NCI-H128 (cell line): ENCODE results near the gene EMILIN1.
A peak's percentile ranks its signal among the peaks of the same experiment; 100 is the strongest.
"Not testable (repeated sequence)": the region's sequence is repeated elsewhere in the genome, so short reads cannot be mapped to it uniquely, and the experiment has no call there.

Source experiments
- DNase-seq: peaks from one replicate; lab custom pipeline; 2025; ENCODE audit not compliant: unreplicated experiment; lab: John Stamatoyannopoulos, UW

The EMILIN1 gene

DNA sequence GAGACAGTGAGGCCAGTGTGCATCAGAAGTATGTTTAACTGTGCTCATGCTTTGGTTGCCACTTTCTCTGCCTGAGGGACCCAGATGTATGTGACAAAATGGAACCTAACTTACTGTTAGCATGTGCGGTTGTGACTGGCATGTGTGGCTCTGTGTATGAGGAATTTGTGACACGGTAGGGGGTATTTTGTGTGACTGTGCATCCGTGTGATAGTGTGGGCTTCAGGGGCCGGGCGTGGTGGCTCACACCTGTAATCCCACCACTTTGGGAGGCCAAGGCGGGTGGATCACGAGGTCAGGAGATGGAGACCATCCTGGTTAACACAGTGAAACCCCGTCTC is 40.9 kb downstream of the EMILIN1 start:
- DNase-seq, result not testable (repeated sequence)

DNA sequence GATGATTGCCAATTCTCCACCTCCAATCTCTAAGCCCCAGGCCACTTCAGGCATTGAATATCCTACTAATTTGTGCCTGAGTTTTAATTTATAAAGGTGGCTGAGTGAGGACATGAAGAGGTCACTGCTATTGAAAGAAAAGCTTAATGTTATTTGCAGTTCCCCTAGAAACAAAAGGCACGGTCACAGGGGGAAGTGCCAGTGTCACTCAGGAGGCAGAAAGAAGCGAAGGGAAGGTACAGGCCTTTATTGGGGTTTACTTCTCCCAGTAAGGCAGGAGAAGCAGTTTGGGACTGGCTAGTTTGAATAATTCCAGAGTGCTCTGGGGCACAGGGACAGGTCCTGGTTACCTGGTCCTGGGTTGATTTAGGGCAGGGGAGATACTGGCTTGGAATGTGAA is 43.5 kb downstream of the EMILIN1 start:
- DNase-seq, result no peak

DNA sequence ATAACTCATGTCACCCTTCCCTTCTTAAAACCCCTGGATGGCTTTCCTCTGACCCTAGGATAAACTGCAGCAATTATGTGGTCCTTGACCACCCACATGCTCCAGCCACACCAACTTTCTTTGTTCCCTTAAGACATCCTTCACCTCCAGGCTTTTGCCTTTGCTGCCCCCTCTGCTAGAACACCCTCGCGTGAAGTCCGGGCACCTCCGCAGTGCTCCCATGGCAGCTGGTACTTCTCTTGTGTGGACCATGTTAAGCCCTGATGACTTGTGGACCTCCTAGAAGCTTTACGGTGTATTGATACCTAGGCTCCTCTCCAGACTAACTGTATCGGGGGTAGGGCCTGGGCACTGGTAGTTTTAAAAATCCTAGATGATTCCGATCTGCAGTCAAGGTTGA is 44.4 kb downstream of the EMILIN1 start:
- no peak for DNase-seq

- no peak for DNase-seq
Observed at GRCh38 chr2:27123302-27124150, 45.1 kb downstream of the EMILIN1 start, which contains the start of gene ABHD1. TSS of gene ABHD1 (plus strand) at chr2:27123815. CDS start at chr2:27123949, 134 bp downstream.

- no peak for DNase-seq
Observed at GRCh38 chr2:27125104-27125503, 46.7 kb downstream of the EMILIN1 start.

- DNase-seq, result no peak
Observed at GRCh38 chr2:27126252-27126710, 47.9 kb downstream of the EMILIN1 start.

DNA sequence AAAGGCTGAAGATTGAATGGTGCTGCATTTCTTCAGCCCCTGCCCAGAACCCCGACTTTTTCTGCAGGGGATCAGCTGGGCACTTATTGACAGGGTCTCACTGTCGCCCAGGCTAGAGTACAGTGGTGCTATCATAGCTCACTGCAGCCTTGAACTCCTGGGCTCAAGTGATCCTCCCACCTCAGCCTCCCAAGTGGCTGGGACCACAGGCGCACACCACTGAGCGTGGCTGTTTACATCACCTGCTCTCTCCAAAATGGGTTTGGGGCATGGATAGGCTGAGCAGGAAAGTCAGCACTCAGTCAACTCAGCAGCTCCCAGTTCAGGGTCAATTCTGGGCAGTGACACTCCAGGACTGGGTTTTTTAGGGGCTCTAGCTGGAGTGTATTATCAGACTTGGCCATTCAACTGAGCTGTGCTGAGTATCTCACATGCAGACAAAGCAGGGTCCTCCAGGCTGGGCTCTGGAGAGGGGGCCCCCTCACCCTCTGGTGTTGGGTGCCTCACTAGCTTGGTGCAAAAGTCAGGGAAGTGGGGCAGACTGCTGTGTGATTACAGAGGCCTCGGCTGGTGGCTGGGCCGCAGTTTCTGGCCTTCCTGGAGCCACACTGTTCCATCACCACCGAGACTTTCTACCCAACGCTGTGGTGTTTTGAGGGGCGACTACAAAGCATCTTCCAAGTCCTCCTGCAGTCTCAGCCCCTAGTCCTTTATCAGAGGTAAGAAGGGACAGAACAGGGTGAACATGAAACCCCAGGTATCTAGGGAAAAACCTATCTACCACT is 49.7 kb downstream of the EMILIN1 start:
- DNase-seq, result no peak

DNA sequence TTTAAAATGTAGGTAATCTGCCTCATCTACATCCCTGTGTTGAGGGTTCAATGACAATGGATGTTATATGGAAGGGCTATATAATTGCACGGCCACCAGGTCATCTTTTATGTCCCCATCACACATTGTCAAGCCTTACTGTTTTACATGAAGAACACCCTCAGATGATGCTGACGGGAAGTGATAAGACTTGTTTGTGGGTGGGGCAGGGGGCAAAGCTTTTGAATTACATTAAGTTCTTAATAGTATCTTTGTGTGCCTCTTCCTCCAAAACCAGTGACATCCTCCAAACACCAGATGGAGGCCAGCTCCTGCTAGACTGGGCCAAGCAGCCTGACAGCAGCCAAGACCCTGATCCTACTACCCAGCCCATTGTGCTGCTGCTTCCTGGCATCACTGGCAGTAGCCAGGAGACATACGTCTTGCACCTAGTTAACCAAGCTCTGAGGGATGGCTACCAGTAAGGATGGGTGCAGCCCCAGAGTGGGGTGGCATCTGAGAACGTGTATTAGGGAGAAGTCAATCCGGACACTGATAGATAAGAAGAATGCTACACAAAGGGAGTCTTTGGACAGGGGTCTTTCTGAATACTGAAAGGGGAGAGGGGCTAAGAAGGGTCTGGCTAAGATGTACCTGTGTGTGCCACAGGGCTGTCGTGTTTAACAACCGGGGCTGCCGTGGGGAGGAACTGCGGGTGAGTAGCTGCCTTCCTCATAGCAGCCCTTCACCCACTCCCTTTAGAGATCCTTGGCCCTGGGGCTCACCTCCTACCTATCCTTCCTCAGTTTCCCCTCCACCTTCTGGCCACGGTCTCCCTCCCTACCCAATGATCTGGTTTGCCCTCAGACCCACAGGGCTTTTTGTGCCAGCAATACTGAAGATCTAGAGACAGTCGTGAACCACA is 50.5 kb downstream of the EMILIN1 start:
- no peak for DNase-seq

DNA sequence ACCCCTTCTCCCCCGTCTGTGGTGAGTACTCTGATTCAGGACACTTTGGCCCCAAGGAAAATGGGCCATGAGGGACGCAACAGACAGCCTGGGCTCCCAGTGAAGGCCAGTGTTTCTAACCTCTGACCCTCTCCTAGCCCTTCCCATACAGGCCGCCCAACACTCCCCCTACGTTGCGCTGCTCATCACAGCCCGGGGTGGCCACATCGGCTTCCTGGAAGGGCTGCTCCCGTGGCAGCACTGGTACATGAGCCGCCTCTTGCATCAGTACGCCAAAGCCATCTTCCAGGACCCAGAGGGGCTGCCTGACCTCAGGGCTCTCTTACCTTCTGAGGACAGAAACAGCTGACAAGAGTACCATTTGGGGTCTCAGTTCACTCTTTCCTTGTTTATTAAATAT is 52.0 kb downstream of the EMILIN1 start:
- DNase-seq, result no peak

GRCh38 chr2:27131429-27131828 is 53.0 kb downstream of the EMILIN1 start:
- DNase-seq, result no peak

GRCh38 chr2:27133195-27133875 is 54.9 kb downstream of the EMILIN1 start:
- no peak for DNase-seq

GRCh38 chr2:27133905-27134780 is 55.7 kb downstream of the EMILIN1 start, which contains the start of gene PREB:
TSS of gene PREB (minus strand) at chr2:27134636. CDS start at chr2:27134421, 215 bp downstream.
- peak; percentile 92 for DNase-seq

GRCh38 chr2:27134781-27135477 is 56.5 kb downstream of the EMILIN1 start:
- no peak for DNase-seq

DNA sequence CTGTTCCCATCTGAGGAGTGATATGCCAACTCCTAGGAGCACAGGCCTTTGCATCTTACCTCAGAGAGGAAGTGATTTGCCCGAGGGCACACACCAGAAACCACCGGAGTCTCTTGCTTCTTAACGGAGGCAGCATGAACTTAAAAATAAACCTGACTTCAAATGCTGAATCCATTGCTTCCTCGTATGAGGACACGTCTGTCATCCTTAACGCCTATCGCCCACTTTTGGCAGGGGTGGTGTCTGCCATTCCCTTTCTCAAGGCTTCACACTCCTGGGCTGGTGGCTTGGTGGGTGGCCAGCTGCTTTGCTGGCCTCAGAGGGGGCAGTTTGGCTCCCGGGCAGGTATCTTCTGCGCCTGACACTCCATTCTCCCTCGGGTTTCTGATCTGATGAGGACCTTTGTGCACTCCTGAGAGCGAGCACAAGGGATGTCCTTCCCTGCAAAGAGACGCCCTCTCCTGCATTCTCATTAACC is 57.1 kb downstream of the EMILIN1 start:
- DNase-seq, result no peak
